Measurements from ENCODE around the gene PTPN23. TPM values are rescaled to one million over a fixed set of nuclear protein-coding genes. Genes with fewer than 3 reads are reported as not detected.
A peak's percentile ranks its signal among the peaks of the same experiment; 100 is the strongest.

PTPN23 gene
- total RNA-seq, 3 donors from 2014 or later, result 36.7 to 48.2 (median 43.6) TPM

DNA sequence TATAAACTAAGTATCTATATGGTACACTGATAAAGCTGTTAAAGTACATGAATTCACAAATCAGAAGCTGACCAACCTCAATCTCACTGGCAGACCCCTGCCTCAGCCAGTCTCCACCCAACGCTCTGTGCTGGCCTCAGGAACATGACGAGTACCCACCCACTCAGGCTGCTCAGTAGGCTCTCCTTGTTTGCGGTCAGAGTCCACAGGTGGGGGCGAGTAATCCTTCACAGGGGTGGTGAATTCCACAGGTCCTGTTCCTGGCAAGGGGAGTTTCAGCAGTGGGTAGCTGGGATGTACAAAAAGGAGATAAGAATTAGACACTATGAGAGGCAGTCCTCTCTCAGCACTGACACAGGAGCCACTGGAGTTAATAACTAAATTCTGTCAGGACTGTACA lies 54.0 kb downstream of the PTPN23 start:
- Histone ChIP-seq H3K4me3 (no peak overlapping the region), H3K4me1 (ENCODE audit: low read depth) (peaks cover 25% of the 10 kb centered on the region), H3K9me3 (no peaks in the 10 kb centered on the region), H3K36me3 (ENCODE audit: low read depth) (no peaks in the 10 kb centered on the region)
- ATAC-seq (peak; percentile 78), DNase-seq (peak; percentile 66 to 79 (median 73))
- TF ChIP-seq, protein P1, sequence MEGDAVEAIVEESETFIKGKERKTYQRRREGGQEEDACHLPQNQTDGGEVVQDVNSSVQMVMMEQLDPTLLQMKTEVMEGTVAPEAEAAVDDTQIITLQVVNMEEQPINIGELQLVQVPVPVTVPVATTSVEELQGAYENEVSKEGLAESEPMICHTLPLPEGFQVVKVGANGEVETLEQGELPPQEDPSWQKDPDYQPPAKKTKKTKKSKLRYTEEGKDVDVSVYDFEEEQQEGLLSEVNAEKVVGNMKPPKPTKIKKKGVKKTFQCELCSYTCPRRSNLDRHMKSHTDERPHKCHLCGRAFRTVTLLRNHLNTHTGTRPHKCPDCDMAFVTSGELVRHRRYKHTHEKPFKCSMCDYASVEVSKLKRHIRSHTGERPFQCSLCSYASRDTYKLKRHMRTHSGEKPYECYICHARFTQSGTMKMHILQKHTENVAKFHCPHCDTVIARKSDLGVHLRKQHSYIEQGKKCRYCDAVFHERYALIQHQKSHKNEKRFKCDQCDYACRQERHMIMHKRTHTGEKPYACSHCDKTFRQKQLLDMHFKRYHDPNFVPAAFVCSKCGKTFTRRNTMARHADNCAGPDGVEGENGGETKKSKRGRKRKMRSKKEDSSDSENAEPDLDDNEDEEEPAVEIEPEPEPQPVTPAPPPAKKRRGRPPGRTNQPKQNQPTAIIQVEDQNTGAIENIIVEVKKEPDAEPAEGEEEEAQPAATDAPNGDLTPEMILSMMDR (IDR thresholded peaks at IDR 0.05), result no peak
- intact Hi-C loops (cut with DNase I, micrococcal nuclease), result no loop called here

DNA sequence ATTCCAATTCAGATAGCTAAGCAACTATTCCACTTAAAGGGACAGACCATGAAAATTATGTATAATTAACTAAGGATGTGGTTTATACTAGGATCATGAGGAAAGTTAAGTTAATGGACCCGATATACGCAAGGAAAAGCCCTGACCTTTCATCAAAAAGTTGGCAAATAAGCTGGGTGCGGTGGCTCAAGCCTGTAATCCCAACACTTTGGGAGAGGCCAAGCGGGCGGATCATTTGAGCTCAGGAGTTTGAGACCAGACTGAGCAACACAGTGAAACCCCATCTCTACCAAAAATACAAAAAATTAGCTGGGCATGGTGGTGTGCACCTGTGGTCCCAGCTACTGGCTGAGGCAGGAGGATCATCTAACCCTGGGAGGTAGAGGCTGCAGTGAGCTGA lies 55.4 kb downstream of the PTPN23 start:
- H3K36me3 ChIP-seq (ENCODE audit: low read depth), result no peaks in the 10 kb centered on the region
- TF ChIP-seq, protein P1 (IDR thresholded peaks at IDR 0.05), result no peak
- intact Hi-C loops (cut with DNase I, micrococcal nuclease), result no loop called here

DNA sequence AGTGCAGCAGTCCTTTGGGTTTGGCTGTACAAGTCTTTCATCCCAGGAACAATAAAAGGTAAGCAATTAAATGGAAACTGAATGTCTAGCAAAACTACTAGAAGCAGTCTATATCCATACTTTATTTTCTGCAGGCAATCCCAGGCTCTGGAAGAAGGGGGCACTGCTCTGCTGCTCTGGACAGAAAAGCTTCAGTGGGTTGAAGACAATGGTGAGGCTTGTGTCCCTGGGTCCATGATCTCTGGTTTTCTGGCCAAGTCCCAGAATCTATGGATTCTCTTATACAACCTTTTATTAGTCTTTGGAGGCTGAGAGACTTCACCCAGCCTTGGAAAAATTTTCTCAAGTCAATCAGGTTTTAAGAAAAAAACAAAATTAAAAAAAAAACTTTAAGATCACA lies 59.3 kb downstream of the PTPN23 start:
- H3K4me1 ChIP-seq (ENCODE audit: low read depth), result peaks cover 48% of the 10 kb centered on the region
- intact Hi-C loops (cut with DNase I, micrococcal nuclease), result no loop called here

More for the DNA sequence above, 55.4 kb downstream of the PTPN23 start:
- Histone ChIP-seq H3K9me3 (no peaks in the 10 kb centered on the region), H3K4me3 (no peak overlapping the region), H3K4me1 (ENCODE audit: low read depth) (peaks cover 31% of the 10 kb centered on the region)
- ATAC-seq (peak; percentile 13), DNase-seq (no peak)

DNA sequence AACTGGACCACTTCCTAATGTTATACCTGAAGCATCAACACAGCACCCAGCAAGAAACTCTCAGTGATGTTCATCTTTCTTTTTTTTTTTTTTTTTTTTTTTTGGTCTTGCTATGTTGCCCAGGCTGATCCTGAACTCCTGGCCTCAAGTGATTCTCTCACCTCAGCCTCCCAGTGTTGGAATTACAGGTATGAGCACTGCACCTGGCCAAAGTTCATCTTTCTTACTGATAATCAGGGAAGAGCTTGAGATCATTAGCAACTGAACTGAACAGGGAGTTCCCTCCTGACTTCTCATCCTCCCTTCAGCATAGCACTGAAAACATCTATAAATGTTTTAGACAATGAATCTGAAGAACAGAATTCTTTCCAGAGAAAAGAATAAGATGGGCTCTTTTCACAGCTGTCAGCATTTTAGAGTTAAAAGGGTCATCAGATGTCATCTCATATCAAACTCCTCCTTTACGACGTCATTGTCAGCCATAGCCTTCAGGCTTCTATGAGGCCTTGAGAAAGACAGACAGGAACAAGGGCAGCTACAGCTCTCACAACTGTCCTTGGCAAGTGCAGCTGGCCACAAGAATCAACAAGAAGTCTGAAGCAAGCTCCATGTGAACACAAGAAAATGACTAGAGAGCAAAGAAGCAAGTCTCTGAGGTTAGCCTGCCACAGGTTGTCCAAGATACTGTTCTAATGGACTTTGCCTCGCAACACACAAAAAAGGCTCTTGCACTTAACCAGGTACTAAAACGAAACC lies 61.2 kb downstream of the PTPN23 start:
- DNase-seq, result peak in 1 of 3 donors; percentile 57
- TF ChIP-seq, protein P1 (IDR thresholded peaks at IDR 0.05), result no peak
- peak; percentile 78 for ATAC-seq
- intact Hi-C loops (cut with DNase I, micrococcal nuclease), result no loop called here
- H3K36me3 ChIP-seq (ENCODE audit: low read depth), result no peaks in the 10 kb centered on the region
- H3K4me3 ChIP-seq, result no peak overlapping the region
- H3K9me3 ChIP-seq, result no peaks in the 10 kb centered on the region
- H3K4me1 ChIP-seq (ENCODE audit: low read depth), result peaks cover 37% of the 10 kb centered on the region

More for the DNA sequence above, 59.3 kb downstream of the PTPN23 start:
- DNase-seq (no peak), ATAC-seq (no peak)
- Histone ChIP-seq H3K9me3 (no peaks in the 10 kb centered on the region), H3K4me3 (no peak overlapping the region), H3K36me3 (ENCODE audit: low read depth) (no peaks in the 10 kb centered on the region)
- TF ChIP-seq, protein P1 (IDR thresholded peaks at IDR 0.05), result no peak

DNA sequence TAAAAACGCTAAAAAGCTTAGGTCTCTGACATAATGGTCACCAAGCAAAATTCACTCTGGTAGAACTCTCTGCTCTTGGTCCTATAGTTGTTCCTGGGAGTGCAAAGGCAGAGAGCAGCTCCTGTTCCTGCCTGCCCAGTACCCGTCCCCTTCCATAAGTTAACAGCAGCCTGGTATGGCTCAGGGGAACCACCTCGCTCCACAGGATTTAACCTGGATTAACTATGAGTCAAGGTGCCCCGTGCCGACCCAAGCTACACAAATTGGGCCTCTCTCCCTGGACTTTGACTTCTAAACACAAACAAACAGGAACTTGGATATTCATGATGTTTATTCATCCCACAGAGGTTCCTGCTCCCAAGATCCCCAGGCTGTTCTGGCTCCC lies 62.8 kb downstream of the PTPN23 start:
- peak in 2 of 3 donors; percentile 59 to 60 for DNase-seq
- intact Hi-C loops (cut with DNase I, micrococcal nuclease), result no loop called here
- no peaks in the 10 kb centered on the region for H3K36me3 ChIP-seq (ENCODE audit: low read depth)
- ATAC-seq, result peak; percentile 85
- peaks cover 37% of the 10 kb centered on the region for H3K4me1 ChIP-seq (ENCODE audit: low read depth)
- H3K4me3 ChIP-seq, result no peak overlapping the region
- TF ChIP-seq, protein P1 (IDR thresholded peaks at IDR 0.05), result no peak
- no peaks in the 10 kb centered on the region for H3K9me3 ChIP-seq

Data from mucosa of descending colon (tissue), 3 donors.